ENCODE measurements around the gene ZNF536.

GRCh38 chr19:30471441-30471840 lies 99.3 kb downstream of the ZNF536 start:
- TF ChIP-seq MAZ (IDR thresholded peaks at IDR 0.05; ENCODE audit: borderline replicate concordance, low read depth, low read length) (no peak), CTCF (conservative IDR thresholded peaks at IDR 0.05; ENCODE audit: low read depth, low read length) (no peak), RFX5 (IDR thresholded peaks at IDR 0.05; ENCODE audit: low read depth, low read length) (no peak), POLR2A (IDR thresholded peaks at IDR 0.05; ENCODE audit: low read depth, low read length) (no peak), RCOR1 (IDR thresholded peaks at IDR 0.05; ENCODE audit: insufficient replicate concordance, low read length) (no peak), MXI1 (IDR thresholded peaks at IDR 0.05; ENCODE audit: borderline replicate concordance, low read depth, low read length) (no peak)
- TF ChIP-seq, protein P1, sequence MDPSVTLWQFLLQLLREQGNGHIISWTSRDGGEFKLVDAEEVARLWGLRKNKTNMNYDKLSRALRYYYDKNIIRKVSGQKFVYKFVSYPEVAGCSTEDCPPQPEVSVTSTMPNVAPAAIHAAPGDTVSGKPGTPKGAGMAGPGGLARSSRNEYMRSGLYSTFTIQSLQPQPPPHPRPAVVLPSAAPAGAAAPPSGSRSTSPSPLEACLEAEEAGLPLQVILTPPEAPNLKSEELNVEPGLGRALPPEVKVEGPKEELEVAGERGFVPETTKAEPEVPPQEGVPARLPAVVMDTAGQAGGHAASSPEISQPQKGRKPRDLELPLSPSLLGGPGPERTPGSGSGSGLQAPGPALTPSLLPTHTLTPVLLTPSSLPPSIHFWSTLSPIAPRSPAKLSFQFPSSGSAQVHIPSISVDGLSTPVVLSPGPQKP (IDR thresholded peaks at IDR 0.05; ENCODE audit: borderline replicate concordance, low read depth, low read length), result no peak
- TF ChIP-seq, protein P2, sequence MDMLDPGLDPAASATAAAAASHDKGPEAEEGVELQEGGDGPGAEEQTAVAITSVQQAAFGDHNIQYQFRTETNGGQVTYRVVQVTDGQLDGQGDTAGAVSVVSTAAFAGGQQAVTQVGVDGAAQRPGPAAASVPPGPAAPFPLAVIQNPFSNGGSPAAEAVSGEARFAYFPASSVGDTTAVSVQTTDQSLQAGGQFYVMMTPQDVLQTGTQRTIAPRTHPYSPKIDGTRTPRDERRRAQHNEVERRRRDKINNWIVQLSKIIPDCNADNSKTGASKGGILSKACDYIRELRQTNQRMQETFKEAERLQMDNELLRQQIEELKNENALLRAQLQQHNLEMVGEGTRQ (IDR thresholded peaks at IDR 0.05; ENCODE audit: low read depth, low read length), result no peak

Measured in IMR-90 (cell line).